Adrenal gland (tissue), 12 donors: ENCODE results near the gene TM4SF4. TPM values are rescaled to one million over a fixed set of nuclear protein-coding genes. Genes with fewer than 3 reads are reported as not detected.
A peak's percentile ranks its signal among the peaks of the same experiment; 100 is the strongest.

Experiments
- DNase-seq, 7 donors: peaks; one replicate each; pipeline ENCODE4 v3.0.0-alpha.2; 2019 to 2020
- H3K27ac ChIP-seq, 5 donors: fragments of 200-600 bp; sonication (generic) in 4 of 5; 1 replicate in 3 of 5; 2 replicates in 2 of 5; pipeline versions ENCODE4 v1.5.1 to v1.8.0; 2016 to 2020; ENCODE audit warnings: mild to moderate bottlenecking in 1 of 5
- H3K27me3 ChIP-seq: fragments of 200-600 bp; 2 replicates; pipeline ENCODE4 v1.8.0; 2021
- H3K36me3 ChIP-seq, 2 donors: fragments of 200-600 bp; replicated peaks in 1 of 2; 1 replicate in 1 of 2; 2 replicates in 1 of 2; pipeline versions ENCODE4 v1.5.1 to v1.8.0; 2018 to 2022
- H3K4me1 ChIP-seq, 2 donors: fragments of 200-600 bp; replicated peaks in 1 of 2; 1 replicate in 1 of 2; 2 replicates in 1 of 2; pipeline versions ENCODE4 v1.5.1 to v1.8.0; 2018 to 2021
- H3K4me3 ChIP-seq, 4 donors: fragments of 200-600 bp; sonication (generic) in 3 of 4; one replicate each; pipeline ENCODE4 v1.5.1; 2016 to 2018
- H3K9me3 ChIP-seq, 3 donors: fragments of 200-600 bp; sonication (generic) in 1 of 3; replicated peaks in 1 of 3; 1 replicate in 2 of 3; 2 replicates in 1 of 3; pipeline versions ENCODE4 v1.5.1 to v1.8.0; 2016 to 2021
- POLR2A ChIP-seq, 2 donors: fragments of 450-650 bp; IDR thresholded peaks; one replicate each; pipeline ENCODE4 v1.6.1; 2017; ENCODE audit warnings: antibody characterized with exemption in 2 of 2, mild to moderate bottlenecking in 2 of 2, moderate library complexity in 1 of 2
- WGBS, 4 donors: extraction: QIAGEN DNeasy Blood & Tissue Kit in 2 of 4; methylation state at CpG; one replicate each; pipeline versions ENCODE4 v1.1.5 to v1.1.7; 2013 to 2017; 5-methylcytosine and 5-hydroxymethylcytosine counted together
- intact Hi-C, 2 donors: fragments of 100-400 bp; cut with DNase I; formaldehyde crosslinking; loops; one replicate each; pipeline versions ENCODE4 v1.14.1 to v1.15.0; 2022 to 2023
- polyA plus RNA-seq, 3 donors: library from polyadenylated mRNA; stranded (reverse); fragments of 200-250 nt in 2 of 3; fragments of 350-450 nt in 1 of 3; fragmentation: Illumina TruSeq in 1 of 3; extraction: RNeasy Lipid Tissue Mini Kit (QIAGEN cat#74804) in 1 of 3; gene quantifications; one replicate each; pipeline ENCODE4 v1.2.3, GENCODE V29; 2013 to 2014
- total RNA-seq, 9 donors: library from RNA; depleted of rRNA in 4 of 9; stranded (reverse); fragments of >200 nt in 4 of 9; fragments of 120-200 nt in 1 of 9; fragmentation: NEBNext Ultra II Directional in 1 of 9; extraction: Animal tissue kit (Norgen Biotek cat#: 25700) in 1 of 9; gene quantifications; one replicate each; pipeline versions ENCODE4 v1.1.0 to v1.2.4, GENCODE V29; 2013 to 2023
- TF ChIP-seq, protein P1 (sequence below), 6 experiments: fragments of 450-650 bp in 4 of 6; fragments of 200-600 bp in 2 of 6; sonication (generic) in 1 of 6; IDR thresholded peaks; 1 replicate in 5 of 6; 2 replicates in 1 of 6; pipeline versions ENCODE4 v1.5.1 to v1.8.0; 2016 to 2021; ENCODE audit warnings: antibody characterized with exemption in 6 of 6, mild to moderate bottlenecking in 2 of 6, moderate library complexity in 1 of 6
- donor health status: healthy with polysubstance abuse.
- donor health status: Bipolar disorder and iron deficiency.
- donor health status: DM: yes; HTN: yes; CAD: no.
- donor health status: DM: no; HTN: no; CAD: no.
- donor health status: DM: no; HTN: no; CAD: no.
- donor health status: DM: yes; HTN: yes; CAD: no.

TM4SF4 gene
- total and polyA plus RNA-seq, 12 donors: 0.08 to 2.2 (median 0.96) TPM; not detected in 3

DNA sequence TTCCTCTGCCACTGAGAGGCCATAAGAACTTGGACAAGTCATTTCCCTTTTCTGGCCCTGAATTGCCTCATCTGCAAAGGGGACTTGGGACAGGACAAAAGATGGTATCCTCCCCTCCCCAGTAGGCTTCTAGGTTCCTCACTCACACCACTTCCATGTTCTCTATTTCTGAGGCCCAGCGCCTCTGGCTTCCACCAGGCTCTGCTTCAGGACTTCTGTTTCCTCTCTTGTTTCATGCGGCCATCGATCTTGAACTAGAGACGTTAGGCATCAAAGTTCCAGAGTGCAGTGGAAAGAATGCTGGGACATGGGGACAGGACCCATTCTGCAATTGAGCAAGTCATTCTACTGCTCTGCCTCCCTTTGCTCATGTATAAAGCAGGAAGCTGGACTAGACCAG is 1.7 kb downstream of the TM4SF4 start:
- no peak for TF ChIP-seq POLR2A (IDR thresholded peaks at IDR 0.05)
- TF ChIP-seq, protein P1, sequence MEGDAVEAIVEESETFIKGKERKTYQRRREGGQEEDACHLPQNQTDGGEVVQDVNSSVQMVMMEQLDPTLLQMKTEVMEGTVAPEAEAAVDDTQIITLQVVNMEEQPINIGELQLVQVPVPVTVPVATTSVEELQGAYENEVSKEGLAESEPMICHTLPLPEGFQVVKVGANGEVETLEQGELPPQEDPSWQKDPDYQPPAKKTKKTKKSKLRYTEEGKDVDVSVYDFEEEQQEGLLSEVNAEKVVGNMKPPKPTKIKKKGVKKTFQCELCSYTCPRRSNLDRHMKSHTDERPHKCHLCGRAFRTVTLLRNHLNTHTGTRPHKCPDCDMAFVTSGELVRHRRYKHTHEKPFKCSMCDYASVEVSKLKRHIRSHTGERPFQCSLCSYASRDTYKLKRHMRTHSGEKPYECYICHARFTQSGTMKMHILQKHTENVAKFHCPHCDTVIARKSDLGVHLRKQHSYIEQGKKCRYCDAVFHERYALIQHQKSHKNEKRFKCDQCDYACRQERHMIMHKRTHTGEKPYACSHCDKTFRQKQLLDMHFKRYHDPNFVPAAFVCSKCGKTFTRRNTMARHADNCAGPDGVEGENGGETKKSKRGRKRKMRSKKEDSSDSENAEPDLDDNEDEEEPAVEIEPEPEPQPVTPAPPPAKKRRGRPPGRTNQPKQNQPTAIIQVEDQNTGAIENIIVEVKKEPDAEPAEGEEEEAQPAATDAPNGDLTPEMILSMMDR (IDR thresholded peaks at IDR 0.05): no peak
- no peak for DNase-seq
- intact Hi-C loops: no loop called here
- Histone ChIP-seq H3K4me3 (no peak overlapping the region), H3K4me1 (peaks cover 6 to 33% of the 10 kb centered on the region in 2 donors), H3K9me3 (no peaks in the 10 kb centered on the region), H3K36me3 (no peaks in the 10 kb centered on the region), H3K27me3 (no peaks in the 10 kb centered on the region), H3K27ac (no peak overlapping the region)
- WGBS, 4 donors: 80 to 93% (median 86%) methylated on average over 4 of the region's 4 CpGs

DNA sequence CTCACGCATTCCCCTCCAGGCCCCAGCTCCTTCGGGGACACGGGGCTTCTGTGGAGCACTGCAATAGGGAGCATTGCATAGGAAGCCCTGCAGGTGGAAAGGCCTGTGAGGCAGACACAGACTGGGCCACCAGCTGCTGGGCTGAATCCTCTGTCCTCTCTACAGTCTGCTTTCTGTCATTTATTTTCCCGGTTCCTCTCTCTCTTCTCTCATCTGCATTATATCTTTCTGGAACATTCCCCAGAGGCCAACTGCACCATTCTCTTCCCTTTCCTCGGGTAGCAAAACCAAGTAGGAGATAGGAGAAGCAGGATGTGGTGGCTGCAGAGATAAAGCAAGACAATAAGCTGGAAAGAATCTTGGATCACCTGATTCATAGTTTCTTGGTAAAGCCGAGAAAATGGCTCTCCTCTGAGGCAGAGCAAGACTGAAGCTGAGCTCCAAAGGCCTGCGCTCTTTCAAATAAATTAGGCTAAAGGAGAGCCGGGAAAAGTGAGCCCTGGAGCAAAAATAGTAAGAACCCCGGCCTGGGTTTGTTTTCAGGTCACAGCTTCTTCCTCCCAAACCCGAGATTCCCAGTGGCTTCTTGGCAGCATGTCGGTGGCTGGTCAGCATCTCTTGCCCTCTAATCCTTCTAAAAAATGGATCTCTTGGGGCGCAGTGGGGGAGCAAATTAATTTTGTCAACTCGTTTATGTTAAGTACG is 5.3 kb downstream of the TM4SF4 start:
- intact Hi-C loops: loop anchor here in 1 of 2 donors (5.0 to 10.0 kb wide), 2 partner anchors 87 to 365 kb away; no protein-coding TSS in a partner anchor
- no peak for TF ChIP-seq POLR2A (IDR thresholded peaks at IDR 0.05)
- TF ChIP-seq, protein P1 (IDR thresholded peaks at IDR 0.05): no peak

DNA sequence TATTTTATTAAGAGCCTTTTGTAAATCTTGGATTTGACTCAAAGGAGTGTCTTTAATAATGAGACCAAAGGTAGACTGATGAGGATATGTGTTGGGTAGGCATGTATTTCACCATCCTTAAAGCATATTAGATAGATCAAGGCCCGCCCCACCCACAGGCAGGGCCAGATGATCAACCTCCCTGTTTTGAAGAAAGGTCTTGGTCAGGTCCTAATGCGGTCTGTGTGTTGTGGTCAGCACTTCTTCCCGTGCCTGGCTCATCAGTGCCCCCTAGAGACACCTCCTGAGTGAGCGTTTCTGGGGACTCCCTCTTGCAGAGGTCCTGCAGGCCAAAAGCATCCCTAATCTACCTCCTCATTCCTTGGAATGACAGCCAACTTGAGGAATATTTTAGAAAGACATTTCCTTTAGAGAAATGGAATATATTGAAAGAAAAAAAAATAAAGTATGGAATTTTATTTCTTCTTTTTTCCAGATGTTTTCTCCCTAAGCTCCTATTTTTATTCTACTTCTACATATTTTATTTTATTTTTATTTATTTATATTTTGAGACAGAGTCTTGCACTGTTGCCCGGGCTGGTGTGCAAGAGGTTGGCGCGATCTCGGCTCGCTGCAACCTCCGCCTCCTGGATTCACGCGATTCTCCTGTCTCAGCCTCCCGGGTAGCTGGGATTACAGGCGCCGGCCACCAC is 6.0 kb downstream of the TM4SF4 start:
- TF ChIP-seq POLR2A (IDR thresholded peaks at IDR 0.05): no peak
- TF ChIP-seq, protein P1 (IDR thresholded peaks at IDR 0.05): peak; percentile 52 to 87 (median 75)
- no peaks in the 10 kb centered on the region for H3K9me3 ChIP-seq
- no peaks in the 10 kb centered on the region for H3K27me3 ChIP-seq
- H3K4me3 ChIP-seq: no peak overlapping the region
- peak; percentile 74 to 92 (median 81) for DNase-seq
- no peaks in the 10 kb centered on the region for H3K36me3 ChIP-seq
- peak overlapping the region in 2 of 5 donors; percentile 26 to 73 for H3K27ac ChIP-seq
- H3K4me1 ChIP-seq: no peaks in the 10 kb centered on the region
- intact Hi-C loops: loop anchor here in 1 of 2 donors (5.0 to 10.0 kb wide), 2 partner anchors 88 to 366 kb away; no protein-coding TSS in a partner anchor
- 62 to 76% (median 72%) methylated on average over 15 of the region's 15 CpGs for WGBS, 4 donors

More for the DNA sequence above, 5.3 kb downstream of the TM4SF4 start:
- Histone ChIP-seq H3K36me3 (no peaks in the 10 kb centered on the region), H3K4me3 (no peak overlapping the region), H3K27me3 (no peaks in the 10 kb centered on the region), H3K9me3 (no peaks in the 10 kb centered on the region), H3K4me1 (peaks cover 3 to 6% of the 10 kb centered on the region in 2 donors), H3K27ac (peak overlapping the region in 2 of 5 donors; percentile 26 to 73)
- peak in 5 of 7 donors; percentile 7 to 61 (median 32) for DNase-seq
- 57 to 71% (median 64%) methylated on average over 14 of the region's 14 CpGs for WGBS, 4 donors

DNA sequence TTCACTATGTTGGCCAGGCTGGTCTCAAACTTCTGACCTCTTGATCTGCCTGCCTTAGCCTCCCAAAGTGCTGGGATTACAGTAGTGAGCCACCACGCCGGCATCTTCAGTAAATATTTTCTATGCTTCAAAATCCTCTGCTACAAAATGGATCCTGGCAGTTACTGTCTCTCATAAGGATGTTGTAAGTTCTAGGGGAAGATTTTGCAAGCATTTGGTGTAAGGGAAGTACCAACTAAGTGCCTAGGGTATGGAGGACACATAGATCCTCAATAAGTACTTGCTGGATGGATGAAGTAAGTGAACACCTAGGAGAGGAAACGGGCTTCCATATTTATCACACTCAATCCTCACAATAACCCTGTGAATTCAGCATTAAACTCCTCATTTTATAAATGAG is 6.6 kb downstream of the TM4SF4 start:
- Histone ChIP-seq H3K4me3 (no peak overlapping the region), H3K27ac (no peak overlapping the region), H3K4me1 (no peaks in the 10 kb centered on the region), H3K36me3 (no peaks in the 10 kb centered on the region), H3K9me3 (no peaks in the 10 kb centered on the region), H3K27me3 (no peaks in the 10 kb centered on the region)
- WGBS, 4 donors: 75 to 88% (median 79%) methylated on average over 3 of the region's 3 CpGs
- intact Hi-C loops: loop anchor here in 1 of 2 donors (5.0 to 10.0 kb wide), 2 partner anchors 89 to 366 kb away; no protein-coding TSS in a partner anchor
- no peak for DNase-seq
- no peak for TF ChIP-seq POLR2A (IDR thresholded peaks at IDR 0.05)
- TF ChIP-seq, protein P1 (IDR thresholded peaks at IDR 0.05): no peak
